ENCODE measurements around the gene WDR37.
A peak's percentile ranks its signal among the peaks of the same experiment; 100 is the strongest.
"Not testable (repeated sequence)": the region's sequence is repeated elsewhere in the genome, so short reads cannot be mapped to it uniquely, and the experiment has no call there.

The WDR37 gene

GRCh38 chr10:1041514-1041913, 14.7 kb upstream of the WDR37 start:
- DNase-seq (ENCODE audit: low read depth in 2 of 2) = no peak

GRCh38 chr10:1043532-1043995, 12.6 kb upstream of the WDR37 start:
- DNase-seq (ENCODE audit: low read depth in 2 of 2) = no peak

- no peak for DNase-seq (ENCODE audit: low read depth in 2 of 2)
Observed at GRCh38 chr10:1044146-1044545, 12.0 kb upstream of the WDR37 start.

- DNase-seq (ENCODE audit: low read depth in 2 of 2) = no peak
Observed at GRCh38 chr10:1044964-1045363, 11.2 kb upstream of the WDR37 start.

- DNase-seq (ENCODE audit: low read depth in 2 of 2) = no peak
Observed at GRCh38 chr10:1045415-1045814, 10.8 kb upstream of the WDR37 start.

- DNase-seq (ENCODE audit: low read depth in 2 of 2) = no peak
Observed at GRCh38 chr10:1047937-1048336, 8.2 kb upstream of the WDR37 start.

GRCh38 chr10:1048349-1048731, 7.8 kb upstream of the WDR37 start:
- peak in 1 of 2 donors; percentile 60 for DNase-seq (ENCODE audit: low read depth in 2 of 2)

- peak; percentile 93 to 96 for DNase-seq (ENCODE audit: low read depth in 2 of 2)
Observed at GRCh38 chr10:1048732-1049424, 7.3 kb upstream of the WDR37 start, which contains the start of gene IDI1. IDI1 (minus strand) TSS chr10:1049119; CDS start chr10:1049003, 116 bp downstream.

- DNase-seq (ENCODE audit: low read depth in 2 of 2) = no peak
Observed at GRCh38 chr10:1049425-1049958, 6.7 kb upstream of the WDR37 start.

- no peak for DNase-seq (ENCODE audit: low read depth in 2 of 2)
Observed at GRCh38 chr10:1050145-1050544, 6.0 kb upstream of the WDR37 start.

- DNase-seq (ENCODE audit: low read depth in 2 of 2) = no peak
Observed at GRCh38 chr10:1050554-1050953, 5.6 kb upstream of the WDR37 start.

GRCh38 chr10:1054684-1055083, 1.5 kb upstream of the WDR37 start:
- no peak for DNase-seq (ENCODE audit: low read depth in 2 of 2)

- DNase-seq (ENCODE audit: low read depth in 2 of 2) = no peak
Observed at GRCh38 chr10:1057106-1057657, 997 bp downstream of the WDR37 start.

- no peak for DNase-seq (ENCODE audit: low read depth in 2 of 2)
Observed at GRCh38 chr10:1058017-1058416, 1.8 kb downstream of the WDR37 start.

GRCh38 chr10:1059902-1060301, 3.7 kb downstream of the WDR37 start:
- no peak for DNase-seq (ENCODE audit: low read depth in 2 of 2)

GRCh38 chr10:1061930-1062774, 6.0 kb downstream of the WDR37 start:
- DNase-seq (ENCODE audit: low read depth in 2 of 2) = no peak

GRCh38 chr10:1063232-1063865, 7.2 kb downstream of the WDR37 start:
- no peak for DNase-seq (ENCODE audit: low read depth in 2 of 2)

GRCh38 chr10:1064964-1065247, 8.7 kb downstream of the WDR37 start:
- no peak for DNase-seq (ENCODE audit: low read depth in 2 of 2)

- DNase-seq (ENCODE audit: low read depth in 2 of 2) = not testable (repeated sequence)
Observed at GRCh38 chr10:1066734-1067133, 10.5 kb downstream of the WDR37 start.

- no peak for DNase-seq (ENCODE audit: low read depth in 2 of 2)
Observed at GRCh38 chr10:1068380-1069361, 12.5 kb downstream of the WDR37 start.

- no peak for DNase-seq (ENCODE audit: low read depth in 2 of 2)
Observed at GRCh38 chr10:1070919-1071318, 14.7 kb downstream of the WDR37 start.
